ENCODE measurements around the gene FZD7. TPM values are rescaled to one million over a fixed set of nuclear protein-coding genes. Genes with fewer than 3 reads are reported as not detected.

The FZD7 gene
- total and polyA plus RNA-seq, 4 donors, result 3.9 to 31.7 (median 8.3) TPM

GRCh38 chr2:202044777-202045176 lies 11.1 kb downstream of the FZD7 start:
- H3K4me3 ChIP-seq, result no peak overlapping the region
- TF ChIP-seq CTCF (IDR thresholded peaks at IDR 0.05; ENCODE audit: control extremely low read depth, extremely low read depth), result no peak
- no peak overlapping the region for H3K9ac ChIP-seq (ENCODE audit: insufficient read depth in 1 of 2, low read length in 2 of 2)
- ATAC-seq (ENCODE audit: insufficient read depth, low FRiP score) (no peak), DNase-seq (no peak)
- peaks cover 0 to 10% (median 0%) of the 10 kb centered on the region in 5 donors for H3K4me1 ChIP-seq (ENCODE audit: control insufficient read depth in 5 of 5, insufficient read depth in 5 of 5, low read length in 5 of 5)
- H3K27me3 ChIP-seq (ENCODE audit: control insufficient read depth in 3 of 3, insufficient read depth in 3 of 3, low read length in 2 of 3), result no peaks in the 10 kb centered on the region
- H3K36me3 ChIP-seq (ENCODE audit: control insufficient read depth in 4 of 4, insufficient read depth in 4 of 4, low read length in 4 of 4), result peaks cover 0 to 4% (median 0%) of the 10 kb centered on the region in 4 donors
- H3K9me3 ChIP-seq (ENCODE audit: control insufficient read depth in 4 of 4, insufficient read depth in 3 of 4, low read length in 3 of 4), result peaks cover 0 to 2% (median 0%) of the 10 kb centered on the region in 4 donors
- no peak overlapping the region for H3K27ac ChIP-seq (ENCODE audit: low read depth in 1 of 2, low read length in 1 of 2)

- no peak overlapping the region for H3K27ac ChIP-seq (ENCODE audit: low read depth in 1 of 2, low read length in 1 of 2)
- peaks cover 0 to 2% (median 0%) of the 10 kb centered on the region in 4 donors for H3K9me3 ChIP-seq (ENCODE audit: control insufficient read depth in 4 of 4, insufficient read depth in 3 of 4, low read length in 3 of 4)
- H3K4me1 ChIP-seq (ENCODE audit: control insufficient read depth in 5 of 5, insufficient read depth in 5 of 5, low read length in 5 of 5), result peaks cover 0 to 6% (median 0%) of the 10 kb centered on the region in 5 donors
- H3K36me3 ChIP-seq (ENCODE audit: control insufficient read depth in 4 of 4, insufficient read depth in 4 of 4, low read length in 4 of 4), result no peaks in the 10 kb centered on the region
- no peaks in the 10 kb centered on the region for H3K27me3 ChIP-seq (ENCODE audit: control insufficient read depth in 3 of 3, insufficient read depth in 3 of 3, low read length in 2 of 3)
- DNase-seq (no peak), ATAC-seq (ENCODE audit: insufficient read depth, low FRiP score) (no peak)
- no peak overlapping the region for H3K9ac ChIP-seq (ENCODE audit: insufficient read depth in 1 of 2, low read length in 2 of 2)
- no peak for TF ChIP-seq CTCF (IDR thresholded peaks at IDR 0.05; ENCODE audit: control extremely low read depth, extremely low read depth)
- 88 to 91% methylated on average over 7 of the region's 7 CpGs for WGBS, 2 donors
- H3K4me3 ChIP-seq, result no peak overlapping the region
Observed at GRCh38 chr2:202046572-202046971, 12.9 kb downstream of the FZD7 start.

- no peaks in the 10 kb centered on the region for H3K36me3 ChIP-seq (ENCODE audit: control insufficient read depth in 4 of 4, insufficient read depth in 4 of 4, low read length in 4 of 4)
Observed at GRCh38 chr2:202049092-202049728, 15.6 kb downstream of the FZD7 start.

More at GRCh38 chr2:202049092-202049728, 15.6 kb downstream of the FZD7 start:
- Histone ChIP-seq H3K9me3 (ENCODE audit: control insufficient read depth in 4 of 4, insufficient read depth in 3 of 4, low read length in 3 of 4) (no peaks in the 10 kb centered on the region), H3K4me1 (ENCODE audit: control insufficient read depth in 5 of 5, insufficient read depth in 5 of 5, low read length in 5 of 5) (peaks cover 0 to 10% (median 0%) of the 10 kb centered on the region in 5 donors), H3K27me3 (ENCODE audit: control insufficient read depth in 3 of 3, insufficient read depth in 3 of 3, low read length in 2 of 3) (no peaks in the 10 kb centered on the region), H3K27ac (ENCODE audit: low read depth in 1 of 2, low read length in 1 of 2) (no peak overlapping the region), H3K9ac (ENCODE audit: insufficient read depth in 1 of 2, low read length in 2 of 2) (no peak overlapping the region), H3K4me3 (no peak overlapping the region)
- 95 to 98% methylated on average over 2 of the region's 2 CpGs for WGBS, 2 donors
- DNase-seq (no peak), ATAC-seq (ENCODE audit: insufficient read depth, low FRiP score) (no peak)
- no peak for TF ChIP-seq CTCF (IDR thresholded peaks at IDR 0.05; ENCODE audit: control extremely low read depth, extremely low read depth)
